HG02981 (cell line): ENCODE results near the gene SLC14A1.

Source experiments
- ATAC-seq: cut with Tn5 transposase; IDR thresholded peaks from one replicate; pipeline ENCODE4 v1.9.1; 2021; ENCODE audit warnings: mild to moderate bottlenecking, moderate library complexity; ENCODE audit not compliant: unreplicated experiment

The SLC14A1 gene

DNA sequence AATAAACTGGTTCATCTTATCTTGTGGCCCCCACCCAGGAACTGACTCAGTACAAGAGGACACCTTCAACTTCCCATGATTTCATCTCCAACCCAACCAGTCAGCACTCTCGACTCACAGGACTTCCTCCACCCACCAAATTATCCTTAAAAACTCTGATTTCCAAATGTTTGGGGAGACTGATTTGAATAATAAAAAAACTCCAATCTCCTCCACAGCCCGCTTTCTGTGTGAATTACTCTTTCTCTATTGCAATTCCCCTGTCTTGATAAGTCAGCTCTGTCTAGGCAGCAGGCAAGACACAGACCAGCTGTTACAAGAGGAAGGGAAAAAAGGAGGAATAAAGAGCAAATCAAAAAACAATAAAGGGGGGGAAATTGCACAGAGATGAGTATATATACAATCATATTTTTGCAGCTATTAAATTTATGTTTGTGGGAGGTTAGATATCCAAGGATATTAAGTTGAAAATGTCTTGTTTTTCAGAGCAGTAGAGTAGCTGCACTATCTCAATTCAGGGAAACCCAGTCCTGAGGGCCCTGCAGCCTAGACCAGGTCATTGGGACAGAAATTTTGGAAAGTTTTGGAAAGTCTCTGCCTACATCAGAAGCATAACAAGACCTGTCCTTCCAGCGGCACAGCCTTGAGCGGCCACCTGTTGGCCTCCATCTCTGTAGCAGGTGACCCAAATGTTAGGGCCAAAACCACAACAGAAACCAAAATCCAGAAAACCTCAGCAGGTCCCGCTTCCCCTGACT is 68.7 kb downstream of the SLC14A1 start:
- ATAC-seq, result no peak

DNA sequence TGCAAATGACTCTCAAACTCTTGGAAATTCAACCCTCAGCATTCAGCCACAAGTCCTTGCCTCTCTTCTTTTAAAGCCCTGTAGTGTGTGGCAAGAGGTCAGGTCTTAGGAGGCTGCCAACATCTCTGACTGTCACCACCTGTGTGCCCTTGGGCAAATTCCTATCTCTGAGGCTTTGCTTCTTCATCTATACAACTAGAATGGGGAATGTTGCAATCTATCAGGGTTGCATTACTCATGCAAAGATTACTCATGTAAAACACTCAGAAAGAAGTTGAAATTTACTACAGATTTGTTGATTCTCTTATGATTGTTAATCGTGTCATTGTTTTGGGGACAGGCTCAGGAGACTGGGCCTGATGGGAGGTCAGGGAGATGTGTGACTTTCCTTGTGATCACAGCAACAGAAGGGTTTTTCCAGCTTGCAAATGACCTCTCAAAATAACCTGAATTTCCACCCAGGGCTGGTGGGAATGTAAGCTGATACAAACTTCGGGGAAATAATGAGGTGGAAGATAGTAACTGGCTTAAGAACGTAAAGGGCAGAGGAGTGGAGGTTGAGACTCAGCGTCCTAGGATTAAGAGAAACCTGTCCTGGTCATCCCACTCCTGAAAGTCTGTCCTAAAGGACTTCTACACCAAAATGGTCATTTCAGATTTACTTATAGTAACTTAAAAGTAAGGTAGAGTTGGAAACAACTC is 69.4 kb downstream of the SLC14A1 start:
- ATAC-seq, result no peak

DNA sequence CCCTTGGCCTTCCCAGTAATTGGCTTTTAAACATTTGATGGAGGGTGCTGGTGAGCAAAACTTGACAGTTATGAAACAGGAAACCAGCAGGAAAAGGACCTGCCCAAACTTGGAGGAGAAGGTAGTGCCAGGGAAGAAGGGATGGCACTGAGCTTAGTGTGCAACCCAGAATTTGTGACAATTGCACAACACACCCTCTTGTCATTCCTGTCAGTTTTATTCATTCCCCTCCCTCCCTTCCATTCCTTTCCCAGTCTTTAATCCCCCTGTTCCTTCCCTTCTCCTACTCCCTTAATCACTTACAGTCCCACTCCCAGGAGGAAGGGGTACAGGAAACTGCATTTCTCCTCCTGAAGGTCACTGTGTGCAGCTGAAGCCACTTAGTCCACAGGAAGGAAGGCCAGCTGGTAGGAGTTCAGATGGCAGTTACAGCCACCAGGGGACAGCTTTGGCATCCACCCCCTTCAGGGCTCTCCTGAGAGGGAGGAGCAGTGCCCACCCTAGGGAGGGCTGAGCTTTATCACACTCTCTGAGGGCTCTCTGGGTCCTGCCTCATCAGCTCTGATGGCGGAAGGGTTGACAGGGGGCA is 77.5 kb downstream of the SLC14A1 start:
- no peak for ATAC-seq
